NCI-H2107 treated with DMSO at 0.1 percent for 48 hours (cell line): ENCODE data around the gene RNU2-63P.
"Not testable (repeated sequence)": the region's sequence is repeated elsewhere in the genome, so short reads cannot be mapped to it uniquely, and the experiment has no call there.

Source experiments
- DNase-seq: peaks from one replicate; lab custom pipeline; 2025; ENCODE audit not compliant: unreplicated experiment; lab: John Stamatoyannopoulos, UW

Gene RNU2-63P

GRCh38 chr2:87987473-87987872 is 28.9 kb downstream of the RNU2-63P start:
- not testable (repeated sequence) for DNase-seq

- not testable (repeated sequence) for DNase-seq
Observed at GRCh38 chr2:87985902-87986301, 30.4 kb downstream of the RNU2-63P start.

GRCh38 chr2:87981182-87981581 is 35.2 kb downstream of the RNU2-63P start:
- DNase-seq: not testable (repeated sequence)

GRCh38 chr2:87972385-87972784 is 44.0 kb downstream of the RNU2-63P start:
- DNase-seq: not testable (repeated sequence)
